Medulla oblongata (tissue), 1 donor: ENCODE results near the gene CLDN8.
A peak's percentile ranks its signal among the peaks of the same experiment; 100 is the strongest.

ENCODE experiments used
- DNase-seq: peaks from one replicate; pipeline ENCODE4 v3.0.0-alpha.2; 2015; ENCODE audit errors: extremely low spot score

Gene CLDN8

DNA sequence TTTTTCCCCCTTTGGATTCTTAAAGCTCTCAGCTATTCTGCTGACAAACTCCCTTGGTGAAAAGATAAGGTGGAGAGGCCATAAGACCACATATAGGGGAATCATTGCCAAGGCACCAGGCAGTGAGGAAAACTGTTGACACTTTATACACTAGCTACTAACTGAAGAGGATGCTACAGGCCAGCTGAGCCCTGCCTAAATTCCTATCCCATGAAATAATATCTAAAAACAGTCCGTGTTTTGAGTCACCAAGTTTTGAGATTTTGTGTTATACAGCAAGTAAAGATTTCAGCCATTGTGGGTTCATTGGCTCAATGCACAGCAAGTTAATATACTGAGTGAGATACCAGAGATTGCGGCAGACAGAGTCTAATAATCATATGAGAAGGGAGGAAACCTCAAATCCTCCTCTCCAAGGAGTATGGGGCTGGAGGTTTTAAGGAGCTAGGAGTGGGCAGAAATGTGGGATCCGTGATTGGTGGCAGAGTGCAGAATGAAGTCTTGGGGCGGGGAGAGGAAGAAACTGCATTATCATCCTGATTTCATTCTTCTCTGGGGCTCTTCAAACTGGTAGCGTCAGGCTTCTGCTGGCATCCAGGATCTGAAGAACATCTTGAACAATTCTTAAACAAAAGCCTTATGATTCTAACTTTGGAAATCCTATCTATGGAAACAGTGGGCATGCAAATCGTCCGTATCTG is 9.2 kb downstream of the CLDN8 start:
- no peak for DNase-seq

DNA sequence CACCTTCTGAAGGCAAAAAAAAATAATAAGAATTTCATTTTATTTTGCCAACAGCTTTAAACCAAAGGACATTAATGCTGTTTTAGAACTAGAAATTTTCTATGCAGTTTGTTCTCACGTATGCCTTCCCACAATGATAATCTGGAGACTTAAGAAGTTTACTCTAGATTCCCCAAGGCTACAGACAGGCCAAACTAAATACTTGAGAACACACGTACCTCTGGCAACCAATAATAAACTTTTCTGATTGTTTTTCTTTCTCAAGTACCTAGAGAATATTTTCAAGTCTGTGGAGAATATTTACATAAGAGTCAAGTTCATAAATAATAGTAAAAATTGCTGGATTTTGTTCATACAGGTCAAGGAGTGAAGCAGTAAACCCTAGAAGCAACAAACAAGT is 15.9 kb downstream of the CLDN8 start:
- no peak for DNase-seq

- peak; percentile 67 for DNase-seq
Observed at GRCh38 chr21:30194701-30195299, 21.1 kb downstream of the CLDN8 start.

- no peak for DNase-seq
Observed at GRCh38 chr21:30193201-30193600, 22.7 kb downstream of the CLDN8 start.

- DNase-seq: no peak
Observed at GRCh38 chr21:30190554-30190953, 25.3 kb downstream of the CLDN8 start.

DNA sequence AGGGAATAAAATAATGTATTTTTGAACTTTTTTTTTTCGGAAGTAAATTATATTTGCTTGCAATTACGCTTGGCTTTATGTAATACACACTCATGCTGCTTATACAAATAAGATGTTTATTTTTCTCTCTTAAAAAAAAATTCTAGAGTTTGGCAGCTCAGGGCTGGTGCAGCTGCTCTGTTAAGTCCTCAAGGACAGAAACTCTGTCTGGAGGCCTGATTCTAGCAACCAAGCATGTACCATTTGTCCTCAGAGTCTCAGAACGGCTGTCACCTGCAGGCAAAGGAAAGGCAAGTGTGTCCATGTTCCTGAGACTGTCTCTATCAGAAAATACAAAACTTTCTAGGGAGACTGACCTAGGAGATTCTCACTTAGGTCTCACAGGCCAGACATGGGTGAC is 26.1 kb downstream of the CLDN8 start:
- no peak for DNase-seq

DNA sequence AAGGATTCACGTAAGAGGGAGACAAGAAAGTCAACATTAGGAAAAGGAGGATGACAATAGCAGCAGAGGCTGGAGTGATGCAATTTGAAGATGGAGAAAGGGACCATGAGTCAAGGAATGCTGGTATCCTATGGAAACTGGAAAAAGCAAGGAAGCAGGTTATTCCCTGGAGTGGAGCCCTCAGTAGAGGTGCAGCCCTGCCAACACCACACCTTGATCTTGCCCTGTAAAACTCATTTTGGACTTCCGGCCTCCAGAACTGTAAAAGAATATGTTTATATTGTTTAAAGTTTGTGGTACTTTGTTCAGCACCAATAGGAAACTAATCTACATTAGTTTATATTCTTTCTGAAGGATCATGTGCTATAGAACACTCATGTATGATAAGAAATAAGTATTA is 29.7 kb downstream of the CLDN8 start:
- DNase-seq: no peak

- no peak for DNase-seq
Observed at GRCh38 chr21:30168086-30168485, 47.8 kb downstream of the CLDN8 start.

- DNase-seq: no peak
Observed at GRCh38 chr21:30166705-30167104, 49.2 kb downstream of the CLDN8 start, which contains the start of gene CLDN17. CLDN17 (minus strand) TSS chr21:30166805; CDS start chr21:30166617, 188 bp downstream.

DNA sequence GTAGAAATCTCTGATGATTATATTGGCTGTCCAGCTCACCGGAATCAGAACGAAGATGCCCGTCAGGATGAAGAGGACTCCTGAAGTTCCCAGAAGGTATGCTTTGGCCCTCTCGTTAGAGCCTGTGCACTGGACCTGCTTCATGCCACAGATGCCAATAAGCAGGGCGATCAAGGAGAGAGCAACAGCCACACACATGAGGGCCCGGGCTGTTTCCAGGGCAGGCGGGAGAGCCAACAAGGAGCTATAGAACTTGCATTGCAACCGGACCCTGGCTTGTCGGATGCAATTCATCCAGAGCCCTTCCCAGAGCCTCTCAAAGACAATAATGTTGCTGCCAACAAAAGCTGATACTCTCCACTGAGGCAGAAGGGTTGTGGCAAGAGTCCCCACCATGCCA is 49.7 kb downstream of the CLDN8 start:
- DNase-seq: no peak

GRCh38 chr21:30164796-30165195 is 51.1 kb downstream of the CLDN8 start:
- DNase-seq: no peak
